ENCODE results near the gene ACOT13.
"Not testable (repeated sequence)": the region's sequence is repeated elsewhere in the genome, so short reads cannot be mapped to it uniquely, and the experiment has no call there.

The ACOT13 gene

GRCh38 chr6:24666641-24667377 is at the start of gene ACOT13, which contains the start of gene TDP2:
Gene ACOT13 (plus strand): TSS chr6:24667077. CDS start chr6:24667264, 187 bp downstream.
Gene TDP2 (minus strand): TSS chr6:24666899. CDS start chr6:24666862, 37 bp downstream.
- peak; percentile 95 for DNase-seq

GRCh38 chr6:24619661-24620060 is 47.2 kb upstream of the ACOT13 start:
- no peak for DNase-seq

GRCh38 chr6:24620637-24621036 is 46.2 kb upstream of the ACOT13 start:
- DNase-seq, result no peak

- no peak for DNase-seq
Observed at GRCh38 chr6:24621626-24622289, 45.1 kb upstream of the ACOT13 start.

- DNase-seq, result no peak
Observed at GRCh38 chr6:24630856-24631505, 35.9 kb upstream of the ACOT13 start.

- DNase-seq, result no peak
Observed at GRCh38 chr6:24631671-24632070, 35.2 kb upstream of the ACOT13 start.

- DNase-seq, result no peak
Observed at GRCh38 chr6:24632573-24632972, 34.3 kb upstream of the ACOT13 start.

- no peak for DNase-seq
Observed at GRCh38 chr6:24636681-24637080, 30.2 kb upstream of the ACOT13 start.

GRCh38 chr6:24640166-24640565 is 26.7 kb upstream of the ACOT13 start:
- DNase-seq, result no peak

- not testable (repeated sequence) for DNase-seq
Observed at GRCh38 chr6:24640631-24641030, 26.2 kb upstream of the ACOT13 start.

- no peak for DNase-seq
Observed at GRCh38 chr6:24642061-24642460, 24.8 kb upstream of the ACOT13 start.

GRCh38 chr6:24643920-24644319 is 23.0 kb upstream of the ACOT13 start:
- DNase-seq, result no peak

GRCh38 chr6:24644377-24644776 is 22.5 kb upstream of the ACOT13 start:
- DNase-seq, result no peak

- no peak for DNase-seq
Observed at GRCh38 chr6:24646771-24647170, 20.1 kb upstream of the ACOT13 start.

GRCh38 chr6:24648276-24648675 is 18.6 kb upstream of the ACOT13 start:
- no peak for DNase-seq

GRCh38 chr6:24649691-24650090 is 17.2 kb upstream of the ACOT13 start:
- DNase-seq, result no peak

- DNase-seq, result no peak
Observed at GRCh38 chr6:24650365-24650764, 16.5 kb upstream of the ACOT13 start.

- no peak for DNase-seq
Observed at GRCh38 chr6:24655215-24655614, 11.7 kb upstream of the ACOT13 start.

GRCh38 chr6:24658573-24659560 is 8.0 kb upstream of the ACOT13 start:
- no peak for DNase-seq

- DNase-seq, result no peak
Observed at GRCh38 chr6:24659561-24659960, 7.3 kb upstream of the ACOT13 start.

GRCh38 chr6:24660105-24660504 is 6.8 kb upstream of the ACOT13 start:
- DNase-seq, result no peak

GRCh38 chr6:24661759-24662158 is 5.1 kb upstream of the ACOT13 start:
- not testable (repeated sequence) for DNase-seq

- no peak for DNase-seq
Observed at GRCh38 chr6:24662236-24662635, 4.6 kb upstream of the ACOT13 start.
